Stimulated activated CD4-positive, alpha-beta T cell treated with anti-CD3 and anti-CD28 coated beads, Interleukin-2, amount 100 ng/mL, for 24 hours (primary cell): ENCODE data around the gene SUCNR1.
A peak's percentile ranks its signal among the peaks of the same experiment; 100 is the strongest.
"Not testable (repeated sequence)": the region's sequence is repeated elsewhere in the genome, so short reads cannot be mapped to it uniquely, and the experiment has no call there.

Experiments used
- DNase-seq, 2 donors: peaks; one replicate each; pipeline ENCODE4 v3.0.0-alpha.2; 2020

SUCNR1 gene

DNA sequence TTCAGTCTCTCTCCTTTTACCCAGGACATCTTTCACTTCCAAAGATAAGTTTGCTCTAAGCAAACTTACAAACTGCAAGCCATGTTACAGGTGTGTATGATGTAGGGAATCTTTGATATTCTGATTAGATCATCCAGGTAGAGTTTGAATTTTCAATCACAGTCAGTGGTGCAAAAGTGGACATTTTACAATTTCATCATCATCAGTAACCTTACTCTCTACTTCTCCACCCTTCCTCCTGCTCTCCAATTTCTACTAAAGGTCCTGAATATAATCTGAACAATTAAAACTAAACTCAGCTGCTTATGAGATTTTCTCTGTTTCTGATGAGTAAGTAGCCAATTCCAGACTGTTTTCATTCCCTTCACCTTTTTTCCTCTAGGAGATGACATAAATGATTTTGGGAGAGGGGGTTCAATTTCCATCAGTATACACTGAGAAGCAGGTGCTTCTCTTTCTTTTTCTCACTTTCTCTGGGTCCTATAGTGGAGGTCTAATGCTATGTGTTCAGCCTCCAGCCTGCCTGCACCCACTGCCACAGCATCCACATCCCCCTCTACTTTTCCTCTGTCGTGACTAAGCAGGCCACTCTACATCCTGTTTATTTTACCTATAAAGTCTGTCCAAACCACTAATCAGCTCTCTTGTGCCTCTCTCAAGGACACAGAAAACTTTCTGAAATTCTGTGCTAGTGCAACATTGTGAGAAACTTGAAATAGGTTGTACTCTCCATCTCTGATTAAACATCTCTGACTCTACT, 27.6 kb downstream of the SUCNR1 start:
- DNase-seq: no peak

DNA sequence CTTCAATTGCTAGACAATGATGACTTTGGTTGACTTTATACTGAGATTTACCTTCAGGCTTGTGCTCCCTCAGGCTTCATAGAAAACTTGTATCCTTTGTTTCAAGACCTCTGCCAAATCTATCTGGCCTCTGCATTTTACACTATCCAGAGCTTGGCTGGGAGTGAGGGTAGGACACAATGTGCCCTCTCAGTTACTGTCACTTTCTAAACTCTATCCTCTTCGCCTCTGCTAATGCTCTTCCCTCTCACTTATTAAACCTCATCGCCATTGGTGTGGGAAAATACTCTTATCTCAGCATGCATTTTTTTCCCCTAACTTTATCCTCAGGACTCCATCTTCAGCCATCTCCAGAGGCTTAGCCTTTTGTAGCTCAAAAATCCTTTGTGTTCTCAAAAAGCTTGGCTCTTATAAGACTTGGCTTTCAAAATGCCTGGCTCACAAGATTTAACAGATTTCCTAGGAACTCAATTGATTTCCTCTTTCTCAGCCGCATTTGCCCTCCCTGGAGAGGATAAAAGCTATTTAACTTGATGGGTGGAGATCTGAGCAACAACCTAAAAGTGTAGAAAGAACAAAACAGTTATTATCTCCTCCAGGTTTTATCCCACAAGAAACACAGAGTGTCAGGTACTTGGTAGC, 28.3 kb downstream of the SUCNR1 start:
- DNase-seq: no peak

DNA sequence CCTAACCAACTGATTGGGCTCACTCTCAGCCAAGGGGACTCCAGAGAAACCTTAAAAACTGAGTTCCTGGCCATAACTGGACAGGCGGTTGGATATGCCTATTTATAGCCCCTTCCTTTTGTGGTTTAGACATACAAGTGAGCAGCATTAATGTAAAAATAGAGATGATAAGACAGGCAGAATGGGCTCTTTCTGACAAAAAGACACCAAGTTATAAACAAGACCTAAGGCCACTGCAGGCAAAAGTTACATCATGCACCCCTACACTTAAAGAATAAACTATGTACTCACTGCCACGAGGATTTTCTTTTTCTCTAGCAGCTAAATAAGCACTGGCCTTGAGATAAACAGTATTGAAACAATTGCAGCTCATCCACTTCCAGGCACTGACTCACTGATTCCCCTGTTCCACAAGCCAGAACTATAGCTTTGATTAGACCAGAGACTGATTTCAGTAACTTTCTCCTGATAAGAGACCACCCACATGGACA, 30.1 kb downstream of the SUCNR1 start:
- DNase-seq: no peak

DNA sequence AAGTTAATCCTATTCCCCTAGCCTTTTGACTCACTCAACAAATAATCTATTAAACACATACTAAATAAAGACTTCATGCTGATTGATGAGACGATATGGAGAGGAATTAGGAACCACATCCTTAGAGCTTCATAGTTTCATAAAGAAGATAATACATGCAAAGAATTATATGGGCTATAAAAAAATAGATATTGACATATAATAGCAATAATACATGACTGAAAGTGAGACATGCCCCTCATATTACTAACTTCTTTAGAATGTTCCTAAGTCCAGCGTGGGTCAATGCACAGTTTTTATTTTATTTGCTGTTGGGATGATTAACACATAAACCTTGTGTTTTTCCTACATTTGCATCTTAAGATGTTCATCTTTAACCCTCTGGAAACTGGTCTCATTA, 32.2 kb downstream of the SUCNR1 start:
- DNase-seq: no peak

DNA sequence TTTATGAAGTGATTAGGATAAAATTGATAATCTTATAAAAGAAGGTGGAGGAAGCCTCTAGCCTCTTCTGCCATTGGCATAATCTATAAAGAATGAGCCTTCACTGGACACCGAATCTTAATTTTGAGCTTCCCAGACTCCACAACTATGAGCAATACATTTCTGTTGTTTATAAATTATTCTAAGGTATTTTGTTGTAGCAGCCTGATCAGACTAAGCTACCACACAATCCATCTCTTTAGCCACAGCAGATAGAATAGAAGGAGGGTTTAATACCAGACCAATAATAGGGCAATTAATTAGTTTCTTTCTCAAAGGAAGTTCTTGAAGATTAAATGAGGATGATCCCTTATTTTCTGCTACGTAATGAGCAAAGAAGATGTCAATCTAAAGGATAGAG, 33.3 kb downstream of the SUCNR1 start:
- no peak for DNase-seq

DNA sequence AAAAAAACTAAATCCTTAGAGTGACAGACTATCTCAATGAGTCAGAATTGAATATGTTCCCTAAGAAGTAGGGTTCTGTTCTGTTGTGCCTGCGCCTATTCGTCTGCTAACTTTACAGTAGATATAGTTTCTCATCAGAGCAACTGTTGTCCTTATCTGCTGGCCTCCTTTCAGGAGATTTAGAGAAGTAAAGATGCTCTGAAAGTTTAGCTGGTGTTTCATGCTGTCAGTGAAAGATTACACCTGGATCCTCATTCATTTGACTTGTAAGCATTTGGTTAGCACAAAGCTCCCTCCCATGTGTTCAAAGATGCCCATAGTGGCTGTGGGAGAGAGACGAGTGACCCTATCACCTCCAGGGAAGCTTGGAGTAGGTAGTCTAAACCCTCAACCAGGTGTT, 35.0 kb downstream of the SUCNR1 start:
- DNase-seq: no peak

DNA sequence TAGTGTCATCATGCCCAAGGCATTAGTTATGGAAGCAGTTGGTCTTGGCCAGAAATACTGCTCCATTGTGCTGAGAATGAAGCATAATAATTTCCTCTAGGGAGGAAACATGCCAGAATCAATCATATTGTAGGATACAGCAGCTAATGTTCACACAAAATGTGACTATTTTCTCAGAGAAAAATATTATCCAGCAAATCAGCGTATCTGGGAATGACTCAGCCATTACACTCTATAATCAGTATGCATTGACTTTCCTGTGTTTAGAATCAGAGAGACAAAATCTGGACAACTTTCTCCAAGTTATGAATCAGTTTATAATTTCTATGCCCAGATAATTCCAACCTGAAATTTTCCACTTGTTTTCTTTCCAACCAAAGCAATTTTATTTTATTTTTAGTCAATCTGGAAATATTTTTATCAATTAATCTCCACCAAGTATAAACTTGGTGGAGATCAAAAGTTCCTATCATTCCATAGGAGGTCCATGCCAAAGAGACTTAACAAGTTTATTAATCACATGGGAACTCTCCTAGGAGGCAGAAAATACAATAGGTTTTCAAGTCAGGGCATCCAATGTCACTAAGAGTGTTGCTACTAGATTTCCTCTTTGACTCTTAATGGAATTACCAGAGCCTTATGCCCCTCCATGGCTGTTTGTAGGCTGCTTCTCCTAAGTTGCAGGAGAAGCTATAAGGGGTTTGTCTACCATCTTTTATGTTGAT, 36.4 kb downstream of the SUCNR1 start:
- DNase-seq: no peak

DNA sequence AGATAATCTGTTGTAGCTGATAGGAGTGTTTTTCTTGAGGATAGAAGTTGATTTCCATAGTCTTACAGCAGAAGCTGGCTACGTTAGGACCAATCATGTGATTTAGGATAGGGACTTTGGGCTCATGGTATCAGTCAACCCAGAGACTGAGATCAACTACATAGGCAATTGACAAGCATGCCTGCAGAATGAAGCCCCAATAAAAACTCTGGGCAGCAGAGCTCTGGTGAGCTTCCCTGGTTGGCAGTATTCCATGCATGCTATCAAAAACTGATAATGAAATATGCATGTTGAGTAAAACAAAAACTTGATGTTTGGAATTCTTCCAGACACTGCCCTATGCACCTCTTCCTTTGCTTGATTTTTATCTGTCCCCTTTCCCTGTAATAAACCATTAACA, 38.0 kb downstream of the SUCNR1 start:
- DNase-seq: no peak

DNA sequence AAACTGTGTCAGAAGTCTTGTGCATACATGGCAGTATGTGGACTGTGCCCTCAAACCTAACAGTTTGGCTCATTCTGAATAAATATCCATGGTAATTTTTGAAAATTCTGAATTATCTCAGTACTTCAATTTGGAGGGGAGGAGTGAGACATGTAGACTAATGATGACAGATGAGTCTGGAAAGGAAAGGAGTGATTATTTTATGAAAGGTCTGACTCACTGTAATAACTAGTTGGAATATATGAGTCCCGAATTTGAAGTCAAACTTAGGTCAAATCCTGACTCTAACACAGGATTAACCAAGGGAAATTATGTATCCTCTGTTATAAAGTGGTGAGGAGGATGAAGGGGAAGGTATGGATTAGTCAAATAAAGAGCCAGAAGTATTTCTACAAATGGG, 38.6 kb downstream of the SUCNR1 start:
- no peak for DNase-seq

DNA sequence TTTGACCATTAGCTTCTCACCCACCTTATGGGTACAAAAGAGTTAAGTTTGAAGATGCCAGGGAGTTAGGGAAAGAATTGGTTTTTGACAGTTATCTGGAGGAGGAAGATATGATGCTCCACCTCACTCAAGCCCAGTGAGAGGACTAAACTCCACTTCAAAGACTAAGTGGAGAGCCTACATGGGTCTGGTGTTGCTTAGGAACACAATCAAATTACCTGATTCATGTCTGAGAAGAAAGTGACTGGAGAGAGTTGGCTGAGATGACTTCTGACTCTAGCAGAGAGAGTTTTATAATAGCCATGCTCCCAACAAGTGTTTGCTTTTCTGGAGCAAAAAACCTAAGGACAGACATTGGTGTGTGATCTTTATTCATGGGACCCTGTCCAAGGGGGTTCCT, 43.3 kb downstream of the SUCNR1 start:
- DNase-seq: no peak

DNA sequence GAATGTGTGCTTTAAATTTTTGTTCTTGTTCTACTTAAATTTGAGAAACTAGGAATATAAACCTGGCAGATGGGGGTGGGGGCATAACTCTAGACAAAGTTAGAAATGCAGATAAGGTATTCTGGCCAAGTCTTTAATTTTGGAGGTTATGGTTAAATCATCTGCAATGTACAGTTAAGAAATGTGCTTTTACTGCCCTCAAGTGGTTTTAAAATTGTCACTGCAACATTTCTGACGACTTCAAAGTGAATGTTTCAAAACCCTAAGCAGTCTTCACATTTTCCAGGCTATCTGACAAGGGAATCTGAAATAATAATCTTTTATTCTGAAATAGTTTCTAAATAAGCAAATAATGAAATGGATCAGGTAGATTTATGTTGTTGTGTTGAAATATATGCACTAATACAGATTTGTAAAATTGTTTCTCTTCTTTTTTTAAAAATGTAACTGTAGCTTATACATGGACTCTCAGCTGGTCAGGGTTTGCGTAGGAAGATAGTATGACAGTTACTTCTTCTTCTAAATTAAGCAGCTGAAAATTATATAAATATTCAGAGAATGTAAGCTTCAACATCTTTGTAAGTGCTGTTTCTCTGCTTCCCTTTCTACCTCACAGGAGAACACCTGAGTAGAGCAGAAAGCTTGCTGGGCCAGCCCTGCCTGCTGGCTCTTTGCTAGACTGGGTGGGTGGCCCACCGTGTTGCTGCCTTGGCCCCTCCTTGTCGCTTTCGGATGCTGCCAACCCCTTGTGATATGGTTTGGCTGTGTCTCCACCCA, 45.0 kb downstream of the SUCNR1 start:
- DNase-seq: no peak

DNA sequence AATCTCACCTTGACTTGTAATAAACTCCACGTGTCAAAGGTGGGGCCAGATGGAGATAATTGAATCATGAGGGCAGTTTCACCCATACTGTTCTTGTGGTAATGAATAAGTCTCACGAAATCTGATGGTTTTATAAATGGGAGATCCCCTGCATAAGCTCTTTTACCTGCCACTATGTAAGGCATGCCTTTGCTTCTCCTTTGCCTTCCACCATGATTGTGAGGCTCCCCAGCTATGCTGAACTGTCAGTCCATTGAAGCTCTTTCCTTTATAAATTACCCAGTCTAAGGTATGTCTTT, 45.5 kb downstream of the SUCNR1 start:
- DNase-seq: no peak

DNA sequence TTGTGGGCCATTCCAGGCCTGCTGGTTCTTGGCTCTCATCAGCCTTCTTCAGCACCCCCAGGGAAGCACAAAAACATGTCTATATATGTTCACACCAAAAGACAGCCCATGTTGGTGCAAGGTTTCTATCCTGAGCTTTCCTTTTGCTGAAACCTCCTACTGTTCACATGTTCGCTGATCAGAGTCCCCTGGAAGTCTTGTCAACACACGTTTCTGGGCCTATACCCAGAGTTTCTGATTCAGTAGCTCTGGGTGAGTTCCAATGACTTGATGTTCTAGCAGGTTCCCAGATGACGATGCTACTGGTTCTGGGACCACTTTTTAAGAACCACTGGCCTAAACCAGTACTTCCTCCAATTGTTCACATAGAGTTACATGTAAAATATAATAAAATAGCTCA, 46.0 kb downstream of the SUCNR1 start:
- DNase-seq: no peak

DNA sequence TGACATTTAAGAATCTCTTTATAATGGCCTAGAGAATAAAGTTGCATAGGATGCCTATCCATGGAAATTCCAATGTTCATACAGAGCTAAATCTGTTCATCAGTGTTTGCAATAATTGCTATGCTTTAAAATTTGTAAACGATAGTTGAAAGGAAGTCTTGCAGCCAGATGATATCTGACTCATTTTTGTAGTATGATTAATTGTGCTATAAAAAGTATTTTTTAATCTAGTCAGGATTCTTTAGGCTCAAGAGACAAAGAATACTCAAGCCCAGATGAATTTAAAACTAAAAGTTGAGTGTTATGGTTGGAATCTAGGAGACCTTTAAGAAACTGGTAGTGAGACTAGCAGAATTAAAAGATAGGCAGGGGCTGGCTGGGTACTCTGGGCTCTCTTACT, 50.5 kb downstream of the SUCNR1 start:
- DNase-seq: no peak

DNA sequence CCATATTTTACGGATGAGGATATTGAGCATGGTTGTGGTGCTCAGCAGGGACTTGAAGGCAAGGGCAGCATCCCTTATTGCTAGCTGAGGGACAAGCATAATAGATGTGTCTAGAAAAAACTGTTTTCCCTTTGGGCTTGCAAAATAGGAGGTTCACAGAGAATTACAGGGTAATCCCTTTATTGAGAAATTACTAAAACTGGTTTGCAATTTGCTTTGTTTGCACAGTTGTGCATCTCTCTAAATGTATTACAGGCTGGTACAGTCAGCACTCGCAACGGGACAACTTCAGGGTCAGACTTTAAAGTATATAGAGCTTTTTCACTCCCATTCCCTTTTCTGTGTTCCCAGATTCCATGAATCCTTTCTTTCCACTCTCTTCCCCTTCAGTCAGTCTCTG, 51.3 kb downstream of the SUCNR1 start:
- no peak for DNase-seq

DNA sequence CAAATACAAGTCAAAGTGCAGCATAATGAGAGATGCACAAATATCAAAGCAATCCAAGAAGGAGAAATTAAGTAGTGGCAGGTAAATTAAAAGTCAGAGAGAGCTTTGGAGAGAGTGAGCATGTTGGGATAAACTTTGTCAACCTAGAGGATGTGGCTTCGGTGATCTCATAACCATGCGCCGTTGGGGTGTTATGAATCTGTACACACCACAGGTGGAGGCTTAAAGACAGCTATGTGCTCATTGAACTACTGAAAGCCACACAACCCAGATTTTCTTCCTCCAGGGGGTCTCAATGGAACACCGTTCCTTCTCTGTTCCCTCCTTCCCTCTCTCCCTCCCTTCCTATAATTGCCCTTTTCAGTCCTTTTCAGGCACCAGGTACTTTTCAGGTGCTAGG, 52.0 kb downstream of the SUCNR1 start:
- DNase-seq: peak in 1 of 2 donors; percentile 5

DNA sequence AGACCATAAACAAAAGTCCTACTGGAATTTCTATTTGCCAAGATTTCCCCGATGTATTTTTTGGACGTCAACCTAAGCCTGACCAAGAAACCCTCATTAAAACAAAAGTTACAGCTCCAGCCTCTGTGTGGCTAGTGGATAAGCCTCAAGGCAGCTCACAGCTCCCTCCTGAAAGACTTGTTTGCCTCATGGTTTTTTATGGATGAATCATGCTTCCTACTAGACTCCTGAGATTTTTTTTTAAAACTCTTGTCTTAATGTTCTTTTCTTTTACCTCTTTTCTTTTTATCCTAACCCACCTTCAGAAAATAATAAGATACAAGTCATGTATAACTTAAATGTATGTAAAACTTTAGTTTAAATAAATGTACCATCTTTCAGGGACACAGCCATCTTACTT, 52.4 kb downstream of the SUCNR1 start:
- DNase-seq: no peak

DNA sequence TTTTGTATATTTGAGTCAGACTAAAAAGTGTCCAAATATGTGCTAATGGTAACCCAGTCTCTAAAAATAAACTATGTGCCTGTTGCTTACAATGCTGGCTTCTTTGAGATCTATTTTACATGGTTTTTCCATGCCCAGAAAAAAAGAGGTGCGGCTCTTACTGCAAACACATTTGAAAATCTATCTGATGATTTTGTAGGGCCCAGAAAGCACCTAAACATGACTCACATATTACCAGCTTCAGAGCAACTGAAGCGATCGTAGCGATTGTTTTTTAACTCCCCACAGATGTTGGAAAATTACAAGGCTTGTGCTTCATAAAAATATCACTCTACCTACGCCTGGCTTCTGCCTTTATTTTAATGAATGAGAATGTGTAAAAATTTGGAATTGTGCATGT, 53.5 kb downstream of the SUCNR1 start:
- no peak for DNase-seq

DNA sequence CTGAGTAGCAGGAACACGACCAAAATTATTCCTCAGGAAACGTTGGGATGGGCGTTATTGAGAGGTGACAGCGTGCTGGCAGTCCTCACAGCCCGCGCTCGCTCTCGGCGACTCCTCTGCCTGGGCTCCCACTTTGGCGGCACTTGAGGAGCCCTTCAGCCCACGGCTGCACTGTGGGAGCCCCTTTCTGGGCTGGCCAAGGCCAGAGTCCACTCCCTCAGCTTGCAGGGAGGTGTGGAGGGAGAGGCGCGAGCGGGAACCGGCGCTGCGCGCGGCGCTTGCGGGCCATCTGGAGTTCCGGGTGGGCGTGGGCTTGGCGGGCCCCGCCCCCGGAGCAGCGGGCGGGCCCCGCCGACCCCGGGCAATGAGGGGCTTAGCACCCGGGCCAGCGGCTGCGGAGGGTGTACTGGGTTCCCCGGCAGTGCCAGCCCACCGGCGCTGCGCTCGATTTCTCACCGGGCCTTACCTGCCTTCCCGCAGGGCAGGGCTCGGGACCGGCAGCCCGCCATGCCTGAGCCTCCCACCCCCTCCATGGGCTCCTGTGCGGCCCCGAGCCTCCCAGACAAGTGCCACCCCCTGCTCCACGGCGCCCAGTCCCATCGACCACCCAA, 54.6 kb downstream of the SUCNR1 start:
- DNase-seq: not testable (repeated sequence)

DNA sequence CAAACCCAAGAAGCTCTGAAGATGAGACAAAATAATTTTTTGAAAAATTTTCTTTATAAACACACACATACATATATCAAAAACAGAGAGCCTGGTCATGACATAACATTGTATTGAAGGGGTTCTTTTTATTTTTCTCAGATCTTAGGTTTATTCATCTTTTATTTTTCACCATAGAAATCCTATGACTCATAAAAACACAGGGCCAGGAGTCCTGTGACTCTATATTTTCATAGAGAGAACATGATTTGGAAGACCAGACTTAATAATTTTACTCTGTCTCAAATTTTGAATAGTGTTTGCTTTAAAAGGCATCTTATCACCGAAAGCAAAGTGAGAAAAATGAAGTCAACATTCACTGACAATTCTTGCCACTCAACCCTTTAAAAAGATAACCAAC, 57.7 kb downstream of the SUCNR1 start:
- DNase-seq: no peak

DNA sequence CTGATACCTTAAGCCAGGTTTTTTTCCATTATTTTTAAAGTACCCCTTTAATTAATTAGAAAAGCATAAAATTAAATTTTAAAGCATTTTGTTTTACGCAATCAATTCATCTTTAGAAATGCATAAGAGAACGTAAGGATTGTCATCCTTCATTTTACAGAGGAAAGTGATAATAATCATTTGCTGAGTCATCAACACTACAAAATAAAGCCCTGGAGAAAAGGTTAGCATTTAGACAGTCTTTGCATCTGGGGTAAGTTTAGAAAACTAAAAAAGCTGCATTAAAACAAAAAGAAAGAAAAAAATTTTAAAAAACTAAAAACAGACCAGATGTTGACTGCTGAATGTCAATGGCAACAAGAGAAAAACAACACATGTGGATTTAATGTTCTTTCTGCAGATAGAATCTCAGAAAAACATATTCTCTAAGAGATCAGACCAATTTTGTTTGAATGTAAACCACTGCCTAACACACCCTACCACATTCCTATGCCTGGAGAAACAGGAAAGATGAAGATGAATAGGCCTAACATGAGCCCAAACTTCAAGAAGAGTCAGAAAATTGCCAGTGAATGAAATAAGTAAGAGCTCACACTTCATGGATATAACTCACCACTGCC, 59.9 kb downstream of the SUCNR1 start:
- DNase-seq: no peak
